Breast epithelium (tissue), 4 donors: ENCODE data around the gene RASGRP1. TPM values are rescaled to one million over a fixed set of nuclear protein-coding genes. Genes with fewer than 3 reads are reported as not detected.

ENCODE experiments used
- DNase-seq, 2 donors: peaks; one replicate each; pipeline ENCODE4 v3.0.0-alpha.2; 2019; ENCODE audit warnings: low spot score in 2 of 2
- H3K27ac ChIP-seq, 2 donors: fragments of 200-600 bp; sonication (generic) in 1 of 2; one replicate each; pipeline ENCODE4 v1.5.1; 2016 to 2019; ENCODE audit warnings: mild to moderate bottlenecking in 1 of 2
- H3K27me3 ChIP-seq, 2 donors: fragments of 200-600 bp; sonication (generic) in 1 of 2; one replicate each; pipeline versions ENCODE4 v1.5.1 to v1.6.0; 2017 to 2019; ENCODE audit warnings: control low read depth in 1 of 2, mild to moderate bottlenecking in 1 of 2
- H3K36me3 ChIP-seq: fragments of 200-600 bp; one replicate; pipeline ENCODE4 v1.5.1; 2019
- H3K4me1 ChIP-seq, 2 donors: fragments of 200-600 bp; sonication (generic); one replicate each; pipeline ENCODE4 v1.5.1; 2016 to 2019; ENCODE audit warnings: control low read depth in 1 of 2
- H3K4me3 ChIP-seq, 3 donors: fragments of 200-600 bp; sonication (generic); 1 replicate in 2 of 3; 2 replicates in 1 of 3; pipeline ENCODE4 v1.5.1; 2016 to 2019; ENCODE audit warnings: mild to moderate bottlenecking in 3 of 3, moderate library complexity in 2 of 3
- H3K9me3 ChIP-seq, 2 donors: fragments of 200-600 bp; sonication (generic) in 1 of 2; one replicate each; pipeline ENCODE4 v1.5.1; 2016 to 2019; ENCODE audit warnings: control low read depth in 1 of 2
- POLR2A ChIP-seq: fragments of 450-650 bp; IDR thresholded peaks from one replicate; pipeline ENCODE4 v1.6.1; 2016; ENCODE audit warnings: antibody characterized with exemption, mild to moderate bottlenecking, moderate library complexity
- POLR2AphosphoS5 ChIP-seq, 3 donors: sonication (generic); formaldehyde crosslinking; IDR thresholded peaks; one replicate each; pipeline ENCODE4 v1.6.1; 2017; ENCODE audit warnings: antibody characterized with exemption in 3 of 3
- intact Hi-C: fragments of 100-400 bp; cut with DNase I; formaldehyde crosslinking; loops from one replicate; pipeline ENCODE4 v1.15.1; 2023; ENCODE audit warnings: low total_unique reads
- total RNA-seq, 3 donors: library from RNA; depleted of rRNA; stranded (reverse); fragments of >200 nt; gene quantifications; one replicate each; pipeline ENCODE4 v1.1.0, GENCODE V29; 2016
- TF ChIP-seq, protein P1 (sequence below), 3 donors: fragments of 450-650 bp; IDR thresholded peaks; one replicate each; pipeline ENCODE4 v1.5.1; 2016 to 2017; ENCODE audit warnings: antibody characterized with exemption in 3 of 3, mild to moderate bottlenecking in 3 of 3, moderate library complexity in 3 of 3

RASGRP1 gene
- total RNA-seq, 3 donors from 2014 or later, result 0.96 to 4.8 (median 1.3) TPM

DNA sequence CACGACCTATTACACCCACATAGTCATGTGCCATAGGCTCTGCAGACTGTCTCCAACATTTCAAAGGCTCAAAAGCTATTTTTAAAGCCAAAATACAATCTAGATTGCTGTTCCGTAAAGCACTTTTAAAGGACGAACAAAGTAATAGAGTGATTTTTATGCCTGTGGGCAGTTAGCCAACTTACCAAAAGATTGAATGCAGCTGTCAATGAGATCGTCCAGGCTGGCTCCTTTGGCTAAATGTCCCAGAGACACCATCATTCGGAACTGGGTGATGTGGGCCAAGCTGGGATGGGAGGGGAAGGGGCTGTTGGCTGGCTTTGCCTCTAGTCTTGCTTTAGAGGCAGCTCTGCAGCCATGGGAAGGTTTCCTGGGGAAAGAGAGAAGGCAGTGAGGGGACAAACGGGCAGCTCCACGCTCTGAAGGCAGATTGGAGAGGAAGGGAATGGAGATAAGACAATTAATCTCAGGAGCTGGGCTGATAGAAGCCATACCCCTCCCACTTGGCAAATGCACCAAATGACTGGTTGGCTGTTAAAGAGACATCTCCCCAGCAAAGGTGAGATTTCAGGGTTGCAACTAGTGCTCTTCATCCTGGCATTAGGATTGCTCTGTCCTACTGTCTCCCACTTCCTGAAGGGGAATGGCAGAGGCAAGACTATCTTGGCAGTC lies 4.8 kb downstream of the RASGRP1 start:
- Histone ChIP-seq H3K4me1 (no peaks in the 10 kb centered on the region), H3K27ac (no peak overlapping the region), H3K9me3 (no peaks in the 10 kb centered on the region), H3K27me3 (no peaks in the 10 kb centered on the region), H3K4me3 (no peak overlapping the region), H3K36me3 (no peaks in the 10 kb centered on the region)
- no peak for DNase-seq
- TF ChIP-seq POLR2AphosphoS5 (IDR thresholded peaks at IDR 0.05) (no peak), POLR2A (no peak)
- TF ChIP-seq, protein P1, sequence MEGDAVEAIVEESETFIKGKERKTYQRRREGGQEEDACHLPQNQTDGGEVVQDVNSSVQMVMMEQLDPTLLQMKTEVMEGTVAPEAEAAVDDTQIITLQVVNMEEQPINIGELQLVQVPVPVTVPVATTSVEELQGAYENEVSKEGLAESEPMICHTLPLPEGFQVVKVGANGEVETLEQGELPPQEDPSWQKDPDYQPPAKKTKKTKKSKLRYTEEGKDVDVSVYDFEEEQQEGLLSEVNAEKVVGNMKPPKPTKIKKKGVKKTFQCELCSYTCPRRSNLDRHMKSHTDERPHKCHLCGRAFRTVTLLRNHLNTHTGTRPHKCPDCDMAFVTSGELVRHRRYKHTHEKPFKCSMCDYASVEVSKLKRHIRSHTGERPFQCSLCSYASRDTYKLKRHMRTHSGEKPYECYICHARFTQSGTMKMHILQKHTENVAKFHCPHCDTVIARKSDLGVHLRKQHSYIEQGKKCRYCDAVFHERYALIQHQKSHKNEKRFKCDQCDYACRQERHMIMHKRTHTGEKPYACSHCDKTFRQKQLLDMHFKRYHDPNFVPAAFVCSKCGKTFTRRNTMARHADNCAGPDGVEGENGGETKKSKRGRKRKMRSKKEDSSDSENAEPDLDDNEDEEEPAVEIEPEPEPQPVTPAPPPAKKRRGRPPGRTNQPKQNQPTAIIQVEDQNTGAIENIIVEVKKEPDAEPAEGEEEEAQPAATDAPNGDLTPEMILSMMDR (IDR thresholded peaks at IDR 0.05), result no peak
- intact Hi-C loops, result no loop called here

DNA sequence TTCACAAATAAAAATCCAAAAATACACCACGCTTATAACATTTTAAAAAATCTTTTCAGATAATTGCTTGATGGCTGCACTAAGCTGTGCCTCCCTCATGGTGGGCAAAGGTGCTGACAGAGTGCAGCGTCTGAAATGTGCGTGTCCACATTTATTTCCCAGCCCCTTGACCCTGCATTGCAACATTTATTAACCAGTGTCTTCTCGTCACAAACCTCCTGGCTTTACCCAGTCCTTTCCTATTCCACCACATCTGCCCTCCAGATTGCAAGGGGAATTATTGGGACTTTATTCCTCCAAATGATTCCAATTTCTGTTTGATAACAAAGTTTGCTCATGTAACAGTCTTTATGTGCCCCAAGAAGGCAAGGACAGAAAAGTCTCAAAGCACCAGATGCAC lies 5.5 kb downstream of the RASGRP1 start:
- no peaks in the 10 kb centered on the region for H3K27me3 ChIP-seq
- no peak for DNase-seq
- no peaks in the 10 kb centered on the region for H3K36me3 ChIP-seq
- H3K27ac ChIP-seq, result no peak overlapping the region
- H3K4me3 ChIP-seq, result no peak overlapping the region
- TF ChIP-seq POLR2AphosphoS5 (IDR thresholded peaks at IDR 0.05) (no peak), POLR2A (no peak)
- TF ChIP-seq, protein P1 (IDR thresholded peaks at IDR 0.05), result no peak
- no peaks in the 10 kb centered on the region for H3K4me1 ChIP-seq
- H3K9me3 ChIP-seq, result no peaks in the 10 kb centered on the region
- intact Hi-C loops, result no loop called here

DNA sequence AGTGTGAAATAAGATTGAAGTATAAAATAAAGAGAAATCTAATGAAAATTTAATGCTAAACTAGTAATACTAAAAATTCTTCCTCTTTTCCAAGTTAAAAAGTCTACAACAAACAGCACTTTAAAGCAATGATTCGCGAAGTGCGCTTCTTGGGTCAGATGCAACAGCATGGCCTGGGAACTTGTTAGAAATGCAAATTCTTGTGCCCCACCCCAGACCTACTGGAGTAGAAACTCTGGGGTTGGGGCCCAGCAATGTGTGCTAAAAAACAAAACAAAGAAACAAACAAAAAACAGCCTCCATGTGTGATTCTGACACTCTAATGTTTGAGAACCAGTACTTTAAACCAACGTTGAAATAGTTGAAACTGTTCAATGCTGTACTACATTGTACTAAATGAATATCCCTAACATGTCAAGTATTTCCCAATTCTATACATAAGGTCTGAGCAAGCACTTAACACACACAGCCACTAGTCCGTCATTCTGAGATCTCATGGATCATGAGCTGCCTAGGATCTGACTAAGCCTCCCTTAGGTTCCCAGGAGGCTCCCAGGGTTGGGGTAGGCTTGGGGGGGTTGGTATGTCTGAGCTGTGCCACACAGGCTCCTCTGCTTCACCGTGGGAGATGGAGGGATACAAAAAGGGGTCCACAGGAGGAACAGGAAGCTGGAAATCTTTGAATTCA lies 6.1 kb downstream of the RASGRP1 start:
- TF ChIP-seq, protein P1 (IDR thresholded peaks at IDR 0.05), result no peak
- TF ChIP-seq POLR2A, result no peak
- no peak for TF ChIP-seq POLR2AphosphoS5 (IDR thresholded peaks at IDR 0.05)
- H3K27me3 ChIP-seq, result no peaks in the 10 kb centered on the region
- intact Hi-C loops, result no loop called here
- H3K36me3 ChIP-seq, result no peaks in the 10 kb centered on the region
- no peak for DNase-seq
- no peaks in the 10 kb centered on the region for H3K9me3 ChIP-seq
- no peak overlapping the region for H3K4me3 ChIP-seq
- H3K4me1 ChIP-seq, result no peaks in the 10 kb centered on the region
- H3K27ac ChIP-seq, result no peak overlapping the region

DNA sequence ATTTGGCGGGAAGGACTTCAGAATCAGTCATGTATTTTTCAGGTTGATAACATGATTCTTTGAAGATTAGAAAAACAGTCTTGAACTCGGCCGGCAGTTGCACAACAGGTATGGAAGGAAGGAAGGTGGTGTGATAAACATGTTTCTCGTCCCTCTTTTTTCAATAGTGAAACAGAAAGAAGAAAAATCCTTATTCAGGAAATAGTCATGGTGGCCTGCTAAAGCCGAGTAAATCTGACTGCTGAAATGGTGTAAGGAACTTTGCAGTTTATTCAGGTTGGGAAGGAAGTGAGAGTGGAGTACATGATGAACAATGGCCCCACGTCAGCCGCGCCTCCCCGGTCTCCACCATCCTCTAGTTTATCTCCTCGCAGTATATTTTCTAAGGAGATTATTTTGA lies 6.7 kb downstream of the RASGRP1 start:
- Histone ChIP-seq H3K4me1 (no peaks in the 10 kb centered on the region), H3K27me3 (no peaks in the 10 kb centered on the region), H3K36me3 (no peaks in the 10 kb centered on the region), H3K27ac (no peak overlapping the region), H3K9me3 (no peaks in the 10 kb centered on the region), H3K4me3 (no peak overlapping the region)
- no peak for TF ChIP-seq POLR2A
- TF ChIP-seq, protein P1 (IDR thresholded peaks at IDR 0.05), result no peak
- TF ChIP-seq POLR2AphosphoS5 (IDR thresholded peaks at IDR 0.05), result no peak
- intact Hi-C loops, result no loop called here
- no peak for DNase-seq

DNA sequence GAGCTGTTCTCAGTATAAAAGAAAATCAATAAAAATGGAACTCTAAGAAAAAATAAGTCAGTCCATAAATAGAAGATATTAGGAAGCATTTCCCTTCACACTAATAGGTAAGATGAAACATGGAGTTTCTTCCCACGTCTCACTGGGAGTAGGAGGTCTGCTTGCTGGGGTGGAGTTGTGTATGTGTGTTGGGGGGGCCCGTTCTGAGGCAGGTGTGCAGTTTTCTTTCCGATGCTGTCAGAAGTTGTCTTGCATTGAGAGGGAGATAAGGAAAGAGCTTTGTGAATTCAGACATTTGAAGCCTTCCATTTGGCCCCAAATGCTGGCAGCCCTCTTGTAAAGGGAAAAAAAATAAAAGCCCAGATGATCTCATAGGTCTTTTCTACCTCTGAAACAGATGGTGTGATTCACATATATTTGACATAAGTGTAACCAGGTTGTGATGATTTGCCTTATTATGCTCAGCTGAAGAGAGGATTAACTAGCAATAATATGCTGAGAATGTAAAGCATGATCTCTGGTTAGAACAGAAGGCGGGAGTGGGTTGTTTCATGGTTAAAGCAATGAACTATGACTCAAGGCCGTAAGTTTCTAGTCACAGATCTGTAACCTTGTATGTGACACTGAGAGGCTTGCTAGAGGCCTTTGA lies 8.8 kb downstream of the RASGRP1 start:
- Histone ChIP-seq H3K4me3 (no peak overlapping the region), H3K27ac (no peak overlapping the region), H3K27me3 (no peaks in the 10 kb centered on the region), H3K36me3 (no peaks in the 10 kb centered on the region), H3K9me3 (no peaks in the 10 kb centered on the region), H3K4me1 (no peaks in the 10 kb centered on the region)
- DNase-seq, result no peak
- intact Hi-C loops, result no loop called here
- TF ChIP-seq POLR2AphosphoS5 (IDR thresholded peaks at IDR 0.05), result no peak
- TF ChIP-seq, protein P1 (IDR thresholded peaks at IDR 0.05), result no peak
- no peak for TF ChIP-seq POLR2A
